GM12801 (cell line): ENCODE data around the gene ACOX3.

Experiments used
- TF ChIP-seq, protein P1 (sequence below): IDR thresholded peaks from one replicate; pipeline ENCODE4 v1.5.1; 2011; ENCODE audit warnings: control low read depth; ENCODE audit not compliant: insufficient read length; ENCODE audit errors: extremely low read depth

Gene ACOX3

DNA sequence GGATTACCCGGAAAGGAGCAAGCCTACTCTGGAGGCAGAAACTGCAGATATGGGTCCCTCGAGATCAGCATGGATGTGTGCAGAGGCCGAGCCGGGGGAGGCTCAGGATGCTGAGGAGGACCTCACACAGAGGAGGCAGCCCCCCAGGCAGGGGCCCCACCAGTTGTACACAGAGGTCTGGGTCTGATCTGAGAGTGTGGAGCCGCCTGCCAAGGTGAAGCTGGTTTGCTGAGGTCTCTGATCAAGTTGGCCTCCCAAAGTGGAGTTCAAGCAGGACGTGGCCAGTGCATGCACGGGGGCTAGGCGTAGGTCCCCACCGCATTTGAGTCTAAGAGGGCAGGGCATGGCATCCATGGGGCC lies 35.0 kb downstream of the ACOX3 start:
- TF ChIP-seq, protein P1, sequence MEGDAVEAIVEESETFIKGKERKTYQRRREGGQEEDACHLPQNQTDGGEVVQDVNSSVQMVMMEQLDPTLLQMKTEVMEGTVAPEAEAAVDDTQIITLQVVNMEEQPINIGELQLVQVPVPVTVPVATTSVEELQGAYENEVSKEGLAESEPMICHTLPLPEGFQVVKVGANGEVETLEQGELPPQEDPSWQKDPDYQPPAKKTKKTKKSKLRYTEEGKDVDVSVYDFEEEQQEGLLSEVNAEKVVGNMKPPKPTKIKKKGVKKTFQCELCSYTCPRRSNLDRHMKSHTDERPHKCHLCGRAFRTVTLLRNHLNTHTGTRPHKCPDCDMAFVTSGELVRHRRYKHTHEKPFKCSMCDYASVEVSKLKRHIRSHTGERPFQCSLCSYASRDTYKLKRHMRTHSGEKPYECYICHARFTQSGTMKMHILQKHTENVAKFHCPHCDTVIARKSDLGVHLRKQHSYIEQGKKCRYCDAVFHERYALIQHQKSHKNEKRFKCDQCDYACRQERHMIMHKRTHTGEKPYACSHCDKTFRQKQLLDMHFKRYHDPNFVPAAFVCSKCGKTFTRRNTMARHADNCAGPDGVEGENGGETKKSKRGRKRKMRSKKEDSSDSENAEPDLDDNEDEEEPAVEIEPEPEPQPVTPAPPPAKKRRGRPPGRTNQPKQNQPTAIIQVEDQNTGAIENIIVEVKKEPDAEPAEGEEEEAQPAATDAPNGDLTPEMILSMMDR: no peak

DNA sequence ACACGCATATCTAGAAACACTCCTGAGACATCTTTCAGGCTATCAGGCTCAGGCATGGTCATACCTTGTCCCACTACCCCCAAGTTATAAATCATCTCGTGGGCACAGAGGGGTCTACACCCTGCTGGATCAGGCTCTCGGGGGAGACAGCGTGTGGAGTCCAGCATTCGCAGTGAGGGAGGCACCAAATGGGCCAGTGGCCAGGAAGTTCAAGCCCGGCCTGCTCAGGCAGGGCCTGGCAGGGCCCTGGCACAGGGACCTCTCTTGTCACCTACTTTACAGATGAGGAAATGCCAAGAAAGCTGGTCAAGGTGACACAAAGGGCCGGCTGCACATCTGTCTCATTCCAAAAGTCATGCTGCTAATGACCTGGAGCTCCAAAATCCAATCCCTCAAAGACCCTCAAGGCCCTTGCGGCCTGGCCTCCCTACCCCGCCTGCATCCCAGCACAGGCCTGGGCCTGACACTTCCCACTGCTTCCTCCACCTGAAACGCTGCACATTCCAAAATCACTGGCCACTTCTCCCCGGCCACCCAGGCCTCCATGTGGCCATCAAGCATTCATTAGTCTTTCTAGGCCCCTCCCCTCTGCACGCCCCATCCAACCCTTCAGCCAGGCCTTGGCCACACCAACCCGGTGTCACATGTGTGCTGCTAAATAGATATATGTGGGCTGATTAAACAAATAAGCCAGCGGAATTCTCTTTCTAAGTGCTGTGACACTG lies 35.6 kb downstream of the ACOX3 start:
- TF ChIP-seq, protein P1: no peak

DNA sequence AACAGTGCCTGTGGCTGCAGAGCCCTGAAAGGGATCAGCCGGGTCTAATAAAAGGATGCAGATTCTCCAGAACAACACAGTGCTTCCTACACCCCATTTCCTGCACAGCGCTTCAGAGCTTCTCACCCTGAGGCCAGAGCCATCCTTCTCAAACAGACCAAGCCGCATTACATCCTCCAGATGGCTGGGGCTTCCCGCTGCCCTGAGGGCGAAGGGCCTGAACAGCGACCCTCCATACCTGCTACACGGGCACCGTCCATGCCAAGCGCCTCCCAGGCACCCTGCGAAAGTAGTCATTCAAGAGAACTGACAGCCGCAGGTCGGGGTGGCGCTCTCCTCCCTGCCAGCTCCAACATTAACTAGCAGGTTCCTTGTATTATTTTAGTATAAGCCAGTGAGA lies 36.5 kb downstream of the ACOX3 start:
- TF ChIP-seq, protein P1: no peak

DNA sequence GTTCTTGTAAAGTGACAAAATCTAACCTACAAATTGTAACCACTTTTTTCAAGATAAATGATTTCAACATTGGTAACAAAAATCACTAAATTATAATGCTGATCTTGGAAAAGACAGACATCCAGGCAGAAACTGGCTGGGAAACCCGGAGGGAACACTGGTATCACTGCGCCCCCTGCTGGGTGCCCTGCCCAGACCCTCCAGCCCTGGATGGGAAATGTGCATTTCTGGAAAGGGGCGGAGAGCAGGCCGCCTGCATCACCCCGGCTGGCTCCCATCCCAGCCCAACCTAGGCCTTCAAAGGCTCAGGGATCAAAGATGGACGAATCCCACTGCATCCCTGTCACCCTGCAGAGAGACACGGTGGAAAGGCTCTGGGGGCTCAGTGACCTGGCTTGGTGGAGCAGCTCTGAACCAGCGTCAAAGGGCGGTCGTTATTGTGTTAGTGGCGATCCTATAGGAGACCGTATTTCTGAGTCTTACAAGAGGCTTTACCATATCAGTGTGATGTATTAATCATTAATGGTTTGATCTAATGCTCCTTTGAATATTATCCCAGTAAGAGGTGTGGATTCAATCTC lies 37.3 kb downstream of the ACOX3 start:
- TF ChIP-seq, protein P1: no peak

DNA sequence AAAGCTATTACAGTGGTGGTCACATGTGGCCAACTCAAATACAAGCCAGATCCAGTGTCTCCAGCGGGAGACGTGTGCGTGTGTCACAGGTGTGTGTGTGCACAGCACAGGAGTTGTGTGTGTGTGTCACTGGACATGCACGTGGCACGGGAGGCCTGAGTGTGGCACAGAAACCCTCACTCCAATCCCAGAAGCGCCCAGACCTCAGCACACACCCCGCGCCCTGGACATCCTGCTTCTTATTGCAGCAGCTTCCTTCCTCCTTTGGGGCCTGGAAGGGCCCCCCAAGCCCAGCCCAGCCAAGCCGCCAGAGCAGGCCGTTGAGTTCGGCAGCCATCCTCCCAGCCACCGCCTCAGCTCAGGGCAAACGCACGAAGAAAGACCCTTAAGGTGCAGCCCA lies 37.9 kb downstream of the ACOX3 start:
- TF ChIP-seq, protein P1: no peak

DNA sequence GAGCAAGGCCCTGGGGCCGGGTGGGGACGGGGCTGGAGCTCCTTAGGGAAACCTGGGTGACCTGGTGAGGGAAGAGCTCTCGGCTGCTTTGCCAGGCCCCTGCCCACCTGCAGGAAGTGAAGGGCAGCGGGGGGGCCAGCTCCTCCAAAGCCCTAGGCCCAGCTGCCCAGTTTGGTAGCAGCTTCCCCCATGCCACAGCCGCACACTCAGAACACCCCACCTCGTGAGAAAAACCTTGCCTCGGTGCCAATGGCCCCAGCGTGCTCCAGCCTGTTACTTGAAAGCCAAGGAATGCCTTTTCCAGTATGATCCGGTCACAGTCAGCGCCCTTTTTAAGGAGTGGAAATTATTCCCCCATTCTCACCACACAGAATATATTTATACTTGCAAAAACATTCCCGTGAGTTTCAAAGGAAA lies 38.3 kb downstream of the ACOX3 start:
- TF ChIP-seq, protein P1: no peak

DNA sequence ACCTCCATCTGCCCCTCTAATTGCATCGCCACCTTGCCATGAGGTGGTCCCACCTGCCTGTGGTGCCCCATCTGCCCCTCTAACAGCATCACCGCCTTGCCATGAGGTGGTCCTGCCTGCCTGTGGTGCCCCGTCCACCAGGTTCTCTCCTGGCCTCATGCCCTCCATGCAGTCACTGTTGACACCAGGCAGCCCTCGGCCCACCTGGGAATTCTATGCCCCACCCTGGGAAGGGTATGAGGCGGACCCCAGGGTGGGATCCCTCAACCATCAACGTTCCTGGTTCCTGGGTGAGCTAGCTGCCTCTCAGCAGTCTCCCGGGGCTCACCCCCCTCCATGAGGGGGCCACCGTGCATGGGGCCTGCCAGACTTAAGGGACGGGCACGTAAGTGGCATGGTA lies 38.9 kb downstream of the ACOX3 start:
- TF ChIP-seq, protein P1: no peak
